ENCODE data around the gene PCDHGA7.
A peak's percentile ranks its signal among the peaks of the same experiment; 100 is the strongest.

The PCDHGA7 gene

DNA sequence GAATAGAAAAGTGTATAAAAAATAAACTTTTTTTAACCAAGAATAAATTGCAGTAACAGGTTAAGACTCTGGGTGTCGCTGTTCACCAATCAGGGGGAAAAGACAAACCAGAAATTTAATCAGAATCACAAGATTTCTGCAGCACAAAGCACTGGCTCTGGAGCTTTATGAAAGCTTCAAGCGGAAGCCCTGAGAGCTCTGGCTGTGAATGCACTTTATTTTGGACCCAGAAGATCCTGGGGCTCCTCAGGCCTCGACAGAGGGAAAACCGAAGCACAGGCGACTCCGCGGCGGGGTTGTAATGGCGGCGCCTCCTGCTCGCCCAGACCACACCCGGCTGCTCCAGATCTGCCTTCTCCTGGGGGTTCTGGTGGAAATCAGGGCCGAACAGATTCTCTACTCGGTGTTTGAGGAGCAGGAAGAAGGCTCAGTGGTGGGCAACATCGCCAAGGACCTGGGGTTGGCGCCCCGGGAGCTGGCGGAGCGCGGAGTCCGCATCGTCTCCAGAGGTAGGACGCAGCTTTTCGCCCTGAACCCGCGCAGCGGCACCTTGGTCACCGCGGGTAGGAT lies 27.6 kb upstream of the PCDHGA7 start, which contains the start of gene PCDHGA4:
PCDHGA4 (plus strand) TSS at position 122 of the 570 bp plus-strand sequence; CDS start at position 209, 87 bp downstream.
- Histone ChIP-seq H3K9ac (ENCODE audit: low read depth, low read length) (no peak within 1 kb of the TSS), H3K4me3 (ENCODE audit: low read length) (no peak within 1 kb of the TSS), H3K36me3 (ENCODE audit: insufficient read depth, low read length) (no peaks in the 10 kb centered on the region), H3K27me3 (ENCODE audit: insufficient read depth, low read length) (no peaks in the 10 kb centered on the region), H3K4me1 (ENCODE audit: insufficient read depth, low read length) (no peaks in the 10 kb centered on the region), H3K9me3 (ENCODE audit: insufficient read depth, low read depth, low read length) (peaks cover 54% of the 10 kb centered on the region), H3K27ac (ENCODE audit: low read depth, low read length) (no peak within 1 kb of the TSS)
- WGBS = 95% methylated on average over 29 of the region's 29 CpGs

- Histone ChIP-seq H3K27me3 (ENCODE audit: insufficient read depth, low read length) (no peaks in the 10 kb centered on the region), H3K9ac (ENCODE audit: low read depth, low read length) (no peak overlapping the region), H3K4me3 (ENCODE audit: low read length) (no peak overlapping the region), H3K27ac (ENCODE audit: low read depth, low read length) (no peak overlapping the region), H3K4me1 (ENCODE audit: insufficient read depth, low read length) (no peaks in the 10 kb centered on the region), H3K9me3 (ENCODE audit: insufficient read depth, low read depth, low read length) (peaks cover 52% of the 10 kb centered on the region), H3K36me3 (ENCODE audit: insufficient read depth, low read length) (peaks cover under 1% of the 10 kb centered on the region; the same call in 1 of the 2 replicates)
- WGBS = 96% methylated on average over 24 of the region's 24 CpGs
These were observed 26.9 kb upstream of the PCDHGA7 start for GRCh38 chr5:141355641-141356040.

DNA sequence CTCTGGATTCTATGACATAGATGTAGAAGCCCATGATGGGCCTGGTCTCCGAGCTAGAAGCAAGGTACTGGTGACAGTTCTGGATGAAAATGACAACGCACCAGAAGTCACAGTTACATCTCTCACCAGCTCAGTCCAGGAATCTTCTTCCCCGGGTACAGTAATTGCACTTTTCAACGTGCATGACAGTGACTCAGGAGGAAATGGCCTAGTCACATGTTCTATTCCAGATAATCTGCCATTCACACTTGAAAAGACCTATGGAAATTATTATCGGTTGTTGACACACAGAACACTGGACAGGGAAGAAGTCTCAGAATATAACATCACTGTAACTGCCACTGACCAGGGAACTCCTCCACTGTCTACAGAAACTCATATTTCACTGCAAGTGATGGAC lies 26.4 kb upstream of the PCDHGA7 start:
- H3K9me3 ChIP-seq (ENCODE audit: insufficient read depth, low read depth, low read length) = peaks cover 53% of the 10 kb centered on the region
- no peak overlapping the region for H3K4me3 ChIP-seq (ENCODE audit: low read length)
- no peak overlapping the region for H3K27ac ChIP-seq (ENCODE audit: low read depth, low read length)
- WGBS = 89% methylated on average over 5 of the region's 5 CpGs
- no peaks in the 10 kb centered on the region for H3K27me3 ChIP-seq (ENCODE audit: insufficient read depth, low read length)
- no peak overlapping the region for H3K9ac ChIP-seq (ENCODE audit: low read depth, low read length)
- H3K4me1 ChIP-seq (ENCODE audit: insufficient read depth, low read length) = no peaks in the 10 kb centered on the region
- H3K36me3 ChIP-seq (ENCODE audit: insufficient read depth, low read length) = peaks cover 4% of the 10 kb centered on the region; the same call in 1 of the 2 replicates

DNA sequence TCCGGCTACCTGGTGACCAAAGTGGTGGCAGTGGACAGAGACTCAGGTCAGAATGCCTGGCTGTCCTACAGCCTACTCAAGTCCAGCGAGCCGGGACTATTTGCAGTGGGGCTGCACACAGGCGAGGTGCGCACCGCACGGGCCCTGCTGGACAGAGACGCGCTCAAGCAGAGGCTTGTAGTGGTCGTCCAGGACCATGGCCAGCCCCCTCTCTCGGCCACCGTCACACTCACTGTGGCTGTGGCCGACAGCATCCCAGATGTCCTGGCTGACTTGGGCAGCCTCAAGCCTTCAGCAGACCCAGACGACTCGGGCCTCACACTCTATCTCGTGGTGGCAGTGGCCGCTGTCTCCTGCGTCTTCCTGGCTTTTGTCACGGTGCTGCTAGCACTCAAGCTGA lies 25.6 kb upstream of the PCDHGA7 start:
- Histone ChIP-seq H3K36me3 (ENCODE audit: insufficient read depth, low read length) (peaks cover 4% of the 10 kb centered on the region; the same call in 1 of the 2 replicates), H3K27ac (ENCODE audit: low read depth, low read length) (no peak overlapping the region), H3K27me3 (ENCODE audit: insufficient read depth, low read length) (no peaks in the 10 kb centered on the region), H3K9me3 (ENCODE audit: insufficient read depth, low read depth, low read length) (peaks cover 52% of the 10 kb centered on the region), H3K9ac (ENCODE audit: low read depth, low read length) (no peak overlapping the region), H3K4me3 (ENCODE audit: low read length) (no peak overlapping the region), H3K4me1 (ENCODE audit: insufficient read depth, low read length) (no peaks in the 10 kb centered on the region)
- WGBS = 94% methylated on average over 19 of the region's 19 CpGs

- Histone ChIP-seq H3K9me3 (ENCODE audit: insufficient read depth, low read depth, low read length) (peaks cover 57% of the 10 kb centered on the region), H3K27me3 (ENCODE audit: insufficient read depth, low read length) (no peaks in the 10 kb centered on the region), H3K36me3 (ENCODE audit: insufficient read depth, low read length) (peaks cover 7% of the 10 kb centered on the region; the same call in 1 of the 2 replicates), H3K9ac (ENCODE audit: low read depth, low read length) (no peak within 1 kb of the TSS), H3K4me1 (ENCODE audit: insufficient read depth, low read length) (0 out of 2 replicates have a peak, but pooled peaks cover 6% of the 10 kb centered on the region), H3K4me3 (ENCODE audit: low read length) (peak within 1 kb of the TSS; percentile 22), H3K27ac (ENCODE audit: low read depth, low read length) (no peak within 1 kb of the TSS)
- WGBS = 93% methylated on average over 24 of the region's 24 CpGs
These were observed 22.6 kb upstream of the PCDHGA7 start, which contains the start of gene PCDHGB2 for GRCh38 chr5:141359790-141360426. Gene PCDHGB2 (plus strand): TSS chr5:141359994. CDS start chr5:141360136, 142 bp downstream.

- Histone ChIP-seq H3K27me3 (ENCODE audit: insufficient read depth, low read length) (no peaks in the 10 kb centered on the region), H3K9me3 (ENCODE audit: insufficient read depth, low read depth, low read length) (peaks cover 57% of the 10 kb centered on the region), H3K4me3 (ENCODE audit: low read length) (no peak overlapping the region), H3K36me3 (ENCODE audit: insufficient read depth, low read length) (peaks cover 7% of the 10 kb centered on the region; the same call in 1 of the 2 replicates), H3K9ac (ENCODE audit: low read depth, low read length) (no peak overlapping the region), H3K27ac (ENCODE audit: low read depth, low read length) (no peak overlapping the region), H3K4me1 (ENCODE audit: insufficient read depth, low read length) (0 out of 2 replicates have a peak, but pooled peaks cover 6% of the 10 kb centered on the region)
- WGBS = 97% methylated on average over 15 of the region's 15 CpGs
These were observed 21.9 kb upstream of the PCDHGA7 start for GRCh38 chr5:141360685-141361084.

- Histone ChIP-seq H3K9ac (ENCODE audit: low read depth, low read length) (no peak overlapping the region), H3K27me3 (ENCODE audit: insufficient read depth, low read length) (no peaks in the 10 kb centered on the region), H3K27ac (ENCODE audit: low read depth, low read length) (no peak overlapping the region), H3K4me1 (ENCODE audit: insufficient read depth, low read length) (0 out of 2 replicates have a peak, but pooled peaks cover 6% of the 10 kb centered on the region), H3K36me3 (ENCODE audit: insufficient read depth, low read length) (peaks cover 7% of the 10 kb centered on the region; the same call in 1 of the 2 replicates), H3K9me3 (ENCODE audit: insufficient read depth, low read depth, low read length) (peaks cover 60% of the 10 kb centered on the region), H3K4me3 (ENCODE audit: low read length) (peak overlapping the region; percentile 27; the same call in 1 of the 2 replicates)
These were observed 19.8 kb upstream of the PCDHGA7 start for GRCh38 chr5:141362719-141363118.

DNA sequence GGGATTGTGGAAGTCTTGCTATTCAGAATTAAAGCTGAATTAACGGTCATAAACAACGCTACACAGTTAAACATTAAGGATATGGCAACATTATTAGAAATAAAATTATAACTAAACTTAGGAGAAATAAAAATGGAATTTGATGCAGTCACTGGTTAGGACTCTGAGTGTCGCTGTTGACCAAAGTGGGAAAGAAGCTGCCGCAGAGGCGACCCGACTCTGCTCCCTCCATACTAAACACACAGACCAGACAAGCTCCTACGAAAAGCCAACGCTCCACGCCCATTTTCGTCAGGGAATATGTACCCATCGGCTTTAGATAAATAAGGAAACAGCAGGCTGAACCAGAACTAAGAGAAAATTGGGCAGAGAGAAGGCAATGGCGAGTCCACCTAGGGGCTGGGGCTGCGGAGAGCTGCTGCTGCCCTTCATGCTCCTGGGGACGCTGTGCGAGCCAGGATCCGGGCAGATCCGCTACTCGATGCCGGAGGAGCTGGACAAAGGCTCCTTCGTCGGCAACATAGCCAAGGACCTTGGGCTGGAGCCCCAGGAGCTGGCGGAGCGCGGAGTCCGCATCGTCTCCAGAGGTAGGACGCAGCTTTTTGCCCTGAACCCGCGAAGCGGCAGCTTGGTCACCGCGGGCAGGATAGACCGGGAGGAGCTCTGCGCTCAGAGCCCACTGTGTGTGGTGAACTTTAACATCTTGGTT lies 18.4 kb upstream of the PCDHGA7 start, which contains the start of gene PCDHGA5:
PCDHGA5 (plus strand) TSS at position 211 of the 709 bp plus-strand sequence; CDS start at position 380, 169 bp downstream.
- Histone ChIP-seq H3K4me1 (ENCODE audit: insufficient read depth, low read length) (0 out of 2 replicates have a peak, but pooled peaks cover 6% of the 10 kb centered on the region), H3K27ac (ENCODE audit: low read depth, low read length) (no peak within 1 kb of the TSS), H3K4me3 (ENCODE audit: low read length) (no peak within 1 kb of the TSS), H3K27me3 (ENCODE audit: insufficient read depth, low read length) (no peaks in the 10 kb centered on the region), H3K36me3 (ENCODE audit: insufficient read depth, low read length) (peaks cover 7% of the 10 kb centered on the region; the same call in 1 of the 2 replicates), H3K9me3 (ENCODE audit: insufficient read depth, low read depth, low read length) (peaks cover 64% of the 10 kb centered on the region), H3K9ac (ENCODE audit: low read depth, low read length) (no peak within 1 kb of the TSS)
- WGBS = 97% methylated on average over 33 of the region's 34 CpGs

DNA sequence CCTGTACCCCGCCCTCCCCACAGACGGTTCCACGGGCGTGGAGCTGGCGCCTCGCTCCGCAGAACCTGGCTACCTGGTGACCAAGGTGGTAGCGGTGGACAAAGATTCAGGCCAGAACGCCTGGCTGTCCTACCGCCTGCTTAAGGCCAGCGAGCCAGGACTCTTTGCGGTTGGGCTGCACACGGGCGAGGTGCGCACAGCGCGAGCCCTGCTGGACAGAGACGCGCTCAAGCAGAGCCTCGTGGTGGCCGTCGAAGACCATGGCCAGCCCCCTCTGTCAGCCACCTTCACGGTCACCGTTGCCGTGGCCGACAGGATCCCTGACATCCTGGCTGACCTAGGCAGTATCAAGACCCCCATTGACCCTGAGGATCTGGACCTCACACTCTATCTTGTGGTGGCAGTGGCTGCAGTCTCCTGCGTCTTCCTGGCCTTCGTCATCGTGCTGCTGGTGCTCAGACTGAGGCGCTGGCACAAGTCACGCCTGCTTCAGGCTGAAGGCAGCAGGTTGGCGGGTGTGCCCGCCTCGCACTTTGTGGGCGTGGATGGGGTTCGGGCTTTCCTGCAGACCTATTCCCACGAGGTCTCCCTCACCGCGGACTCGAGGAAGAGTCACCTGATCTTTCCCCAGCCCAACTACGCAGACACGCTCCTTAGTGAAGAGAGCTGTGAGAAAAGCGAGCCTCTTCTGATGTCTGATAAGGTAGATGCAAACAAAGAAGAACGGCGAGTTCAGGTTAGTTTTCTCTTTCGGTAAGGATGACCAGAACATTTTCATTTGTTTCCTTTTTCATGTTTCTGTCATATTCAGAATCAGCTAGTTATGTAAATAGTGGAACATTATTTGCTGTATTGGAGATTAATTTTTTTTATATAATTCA lies 16.3 kb upstream of the PCDHGA7 start:
- Histone ChIP-seq H3K36me3 (ENCODE audit: insufficient read depth, low read length) (0 out of 2 replicates have a peak, but pooled peaks cover 3% of the 10 kb centered on the region), H3K9ac (ENCODE audit: low read depth, low read length) (no peak overlapping the region), H3K9me3 (ENCODE audit: insufficient read depth, low read depth, low read length) (peaks cover 71% of the 10 kb centered on the region), H3K27me3 (ENCODE audit: insufficient read depth, low read length) (no peaks in the 10 kb centered on the region), H3K27ac (ENCODE audit: low read depth, low read length) (no peak overlapping the region), H3K4me1 (ENCODE audit: insufficient read depth, low read length) (0 out of 2 replicates have a peak, but pooled peaks cover 6% of the 10 kb centered on the region), H3K4me3 (ENCODE audit: low read length) (no peak overlapping the region)
- WGBS = 97% methylated on average over 46 of the region's 46 CpGs

DNA sequence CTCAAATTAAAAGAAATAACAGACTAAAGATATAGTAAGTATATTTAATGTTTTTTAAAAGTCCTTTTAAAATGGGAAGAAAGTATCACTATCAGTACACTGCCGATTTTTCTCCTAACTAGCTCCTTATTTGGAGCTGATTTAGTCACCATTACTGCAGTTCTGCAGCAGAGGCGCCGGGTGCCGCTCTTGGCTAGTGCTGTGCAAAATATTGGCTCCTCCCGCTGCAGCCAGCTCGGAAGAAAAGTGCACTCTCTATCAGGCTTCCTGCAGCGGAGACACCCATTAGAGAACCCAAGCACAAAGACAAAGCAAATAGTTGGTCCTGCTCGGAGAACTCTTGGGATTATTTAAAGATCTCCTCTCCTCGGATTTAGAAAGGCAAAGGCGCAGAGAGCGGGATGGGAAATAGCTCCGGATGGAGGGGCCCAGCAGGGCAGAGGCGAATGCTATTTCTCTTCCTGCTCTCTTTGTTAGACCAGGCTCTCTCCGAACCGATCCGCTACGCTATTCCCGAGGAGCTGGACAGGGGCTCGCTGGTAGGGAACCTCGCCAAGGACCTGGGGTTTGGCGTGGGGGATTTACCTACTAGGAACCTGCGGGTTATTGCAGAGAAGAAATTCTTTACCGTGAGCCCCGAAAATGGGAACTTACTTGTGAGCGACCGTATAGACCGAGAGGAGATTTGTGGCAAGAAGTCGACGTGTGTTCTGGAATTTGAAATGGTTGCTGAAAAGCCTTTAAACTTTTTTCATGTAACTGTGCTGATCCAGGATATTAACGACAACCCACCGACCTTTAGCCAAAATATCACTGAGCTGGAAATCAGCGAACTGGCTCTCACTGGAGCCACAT lies 12.3 kb upstream of the PCDHGA7 start, which contains the start of gene PCDHGB3:
PCDHGB3 (plus strand) TSS at position 249 of the 855 bp plus-strand sequence; CDS start at position 402, 153 bp downstream.
- no peak within 1 kb of the TSS for H3K27ac ChIP-seq (ENCODE audit: low read depth, low read length)
- 94% methylated on average over 32 of the region's 32 CpGs for WGBS
- peaks cover 74% of the 10 kb centered on the region for H3K9me3 ChIP-seq (ENCODE audit: insufficient read depth, low read depth, low read length)
- H3K4me3 ChIP-seq (ENCODE audit: low read length) = no peak within 1 kb of the TSS
- H3K9ac ChIP-seq (ENCODE audit: low read depth, low read length) = no peak within 1 kb of the TSS
- no peaks in the 10 kb centered on the region for H3K27me3 ChIP-seq (ENCODE audit: insufficient read depth, low read length)
- no peaks in the 10 kb centered on the region for H3K4me1 ChIP-seq (ENCODE audit: insufficient read depth, low read length)
- H3K36me3 ChIP-seq (ENCODE audit: insufficient read depth, low read length) = no peaks in the 10 kb centered on the region

Data from HUES64 (cell line).